HG03457 (cell line): Measurements from ENCODE around the gene BMAL1.

Experiments used
- ATAC-seq: cut with Tn5 transposase; IDR thresholded peaks from one replicate; pipeline ENCODE4 v1.9.1; 2021; ENCODE audit warnings: moderate number of reproducible peaks; ENCODE audit not compliant: unreplicated experiment

Gene BMAL1

DNA sequence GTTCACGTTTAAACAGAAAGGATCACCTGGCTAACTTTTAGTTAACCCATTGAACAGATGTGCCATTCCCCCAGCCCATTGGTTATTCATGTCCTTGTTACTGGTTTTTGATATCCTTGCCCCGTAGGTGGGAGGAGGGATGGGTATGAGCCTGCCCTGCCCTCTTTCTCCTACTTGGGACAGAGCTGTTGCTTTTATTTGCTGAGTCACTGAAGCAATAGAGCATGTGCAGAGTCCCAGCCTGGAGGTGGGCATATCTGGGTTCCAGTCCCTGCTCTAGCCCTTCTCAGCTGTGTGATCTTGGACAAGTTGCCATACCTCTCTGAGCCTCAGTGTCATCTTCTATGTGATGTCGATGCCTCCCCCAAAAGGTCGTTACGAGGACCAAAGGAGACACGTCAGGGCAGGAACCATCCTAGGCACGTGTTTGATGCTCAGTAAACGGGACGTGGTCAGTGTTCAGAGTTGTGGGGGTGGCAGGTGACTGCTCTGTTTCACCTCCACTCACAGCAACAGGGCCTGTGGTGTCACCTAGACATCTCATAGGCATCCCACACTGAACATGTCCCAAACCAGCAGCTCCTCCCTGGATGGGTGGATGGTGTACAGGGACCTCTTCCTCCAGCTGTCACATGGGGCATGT is 61.0 kb downstream of the BMAL1 start:
- no peak for ATAC-seq

DNA sequence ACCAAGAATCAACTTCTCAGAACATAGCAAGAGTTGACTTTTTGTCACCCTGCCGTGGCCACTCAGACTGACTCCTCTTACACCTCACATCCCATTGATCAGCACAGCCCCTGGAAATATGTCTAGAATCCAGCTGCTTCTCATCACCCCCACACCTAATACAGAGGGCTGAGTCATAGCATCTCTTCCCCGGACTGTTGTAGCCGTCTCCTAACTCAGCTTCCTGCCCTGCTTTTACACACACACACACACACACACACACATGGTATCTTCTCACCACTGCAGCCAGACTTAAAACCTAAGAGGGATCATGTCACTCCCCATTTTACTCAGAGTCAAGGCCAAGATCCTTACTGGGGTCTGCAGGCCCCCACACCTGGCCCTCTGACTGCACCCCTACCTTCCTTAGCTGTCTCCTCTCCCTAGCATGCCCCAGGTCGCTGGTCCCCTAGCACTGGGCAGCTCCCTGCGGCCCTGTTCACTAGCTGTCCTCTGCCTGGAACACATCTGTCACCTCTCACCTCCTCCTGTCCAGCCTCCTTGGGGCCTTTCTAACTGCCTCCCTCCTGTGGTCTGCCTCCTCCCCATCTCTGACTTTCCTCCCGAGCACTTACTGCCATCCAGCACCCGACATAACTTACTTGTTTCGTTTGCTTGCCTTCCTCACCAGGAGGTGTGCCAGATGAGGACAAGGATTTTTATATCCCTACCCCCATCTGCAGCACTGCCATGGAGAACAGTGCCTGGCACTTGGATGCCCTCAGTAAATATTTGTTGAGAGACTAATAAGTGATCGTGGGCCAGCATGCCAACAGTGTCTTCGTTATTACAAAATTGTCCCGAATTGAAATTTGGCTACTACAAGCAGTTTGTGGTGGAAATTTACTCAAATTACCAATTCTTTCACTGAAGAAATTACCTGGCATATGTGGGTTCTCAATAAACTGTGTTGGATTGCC is 61.9 kb downstream of the BMAL1 start:
- no peak for ATAC-seq

DNA sequence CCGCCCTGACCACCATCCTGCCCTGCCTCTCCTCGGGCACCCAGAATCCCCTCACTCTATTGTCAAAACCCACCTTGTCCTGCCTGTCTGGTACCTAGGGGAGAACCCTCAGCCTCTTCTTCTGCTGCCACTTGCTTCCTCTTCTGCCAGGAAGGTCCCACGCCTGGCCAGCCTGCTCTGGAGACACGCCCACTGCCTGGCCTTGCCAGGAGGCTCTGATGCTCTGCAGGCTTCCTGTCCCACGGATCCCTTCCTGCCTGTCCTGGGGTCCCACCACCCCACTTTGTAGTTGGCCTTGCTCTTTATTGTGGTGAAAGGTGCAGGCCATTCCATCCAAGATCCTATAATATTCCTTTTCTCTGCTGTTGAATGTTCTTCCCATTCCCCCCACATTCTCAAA is 63.4 kb downstream of the BMAL1 start:
- ATAC-seq = no peak

DNA sequence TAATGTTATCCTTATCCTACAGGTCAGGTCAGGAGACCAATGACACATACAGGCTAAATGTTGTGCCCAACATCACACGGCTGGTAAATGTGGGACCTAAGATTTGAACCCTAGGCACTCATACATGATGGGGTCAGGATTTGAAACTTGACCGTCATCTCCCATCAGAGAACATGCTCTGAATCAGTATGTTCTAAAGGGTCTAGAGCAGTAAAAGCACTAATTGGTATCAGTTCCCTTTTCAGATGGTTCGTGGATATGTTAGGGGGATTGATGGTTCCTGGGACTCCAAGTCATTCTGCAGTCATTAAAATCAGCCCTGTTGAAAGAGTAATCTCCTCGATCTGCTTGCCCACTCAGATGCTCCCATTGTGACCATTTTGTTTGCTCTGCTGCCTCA is 65.5 kb downstream of the BMAL1 start:
- ATAC-seq = no peak

DNA sequence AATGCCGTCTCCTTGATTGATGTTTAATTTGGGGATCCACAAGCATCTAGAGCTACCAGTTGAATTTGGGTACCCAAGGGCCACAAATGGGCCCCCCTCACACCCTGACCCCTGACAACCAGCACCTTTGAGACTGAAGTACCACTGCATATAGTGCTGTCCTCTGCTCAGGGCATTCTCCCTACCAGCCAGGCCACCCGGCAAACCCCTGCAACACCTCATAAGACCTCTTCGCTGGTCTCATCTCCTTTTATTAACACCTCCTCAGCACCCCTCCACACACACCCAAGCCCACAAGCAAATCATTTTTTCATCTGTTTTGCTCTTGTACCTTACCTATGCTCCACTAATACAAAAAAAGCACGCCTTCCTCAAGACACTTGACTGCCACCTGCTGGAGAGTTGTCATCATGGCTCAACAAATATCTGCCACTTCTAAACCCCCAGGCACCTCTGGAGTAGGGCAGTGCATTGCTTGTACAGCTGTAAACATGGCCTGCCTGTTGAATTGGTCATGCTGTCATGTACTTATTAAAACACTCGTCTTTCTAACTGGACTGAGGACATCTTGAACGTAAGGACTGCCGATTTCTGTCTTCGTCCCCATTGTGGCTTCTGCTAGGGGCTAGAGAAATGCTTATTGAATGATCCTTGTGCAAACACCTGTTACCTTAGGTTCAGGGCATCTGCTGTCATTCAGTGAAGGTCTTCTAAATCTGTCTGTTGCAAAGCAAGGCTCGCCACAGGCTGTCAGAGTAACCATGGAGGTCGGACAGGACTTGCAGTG is 66.5 kb downstream of the BMAL1 start:
- no peak for ATAC-seq

DNA sequence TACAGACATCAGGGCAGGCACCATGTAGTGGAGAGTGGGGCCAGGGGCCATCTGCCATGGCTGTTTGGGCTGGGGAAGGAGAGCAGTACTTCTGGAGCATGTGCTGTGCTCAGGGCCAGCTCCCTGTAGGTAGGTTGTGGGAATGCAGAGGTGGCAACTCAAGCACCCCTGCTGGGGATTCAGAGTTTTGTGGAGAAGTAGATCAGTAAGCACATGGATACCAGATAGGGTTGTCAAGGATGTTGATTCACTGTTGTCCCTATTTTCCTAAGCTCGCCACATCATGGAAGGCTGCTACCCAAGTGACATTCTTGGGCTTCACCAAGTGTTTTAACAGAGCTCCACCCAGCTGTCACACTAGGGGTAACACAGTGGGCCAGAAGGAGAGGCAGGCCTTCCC is 67.2 kb downstream of the BMAL1 start:
- no peak for ATAC-seq

DNA sequence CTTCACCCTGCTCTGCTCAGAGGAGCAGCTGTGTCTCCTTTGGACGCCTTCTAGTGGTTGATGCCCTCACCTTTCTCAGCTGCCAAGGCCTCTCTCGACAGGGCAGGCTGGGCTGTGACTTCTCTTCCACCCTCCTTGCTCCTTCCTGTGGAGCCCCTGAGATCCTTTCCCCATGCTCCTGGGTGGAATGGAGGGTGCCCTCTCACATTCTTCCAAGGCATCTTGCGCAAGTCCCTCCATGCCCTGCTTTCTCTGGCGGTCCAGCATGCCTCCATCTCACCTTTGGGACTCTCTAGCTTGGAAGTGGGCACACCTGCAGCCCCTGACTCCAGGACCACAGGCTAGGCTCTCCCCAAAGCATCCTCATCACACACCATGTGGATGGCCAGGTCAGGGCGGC is 68.9 kb downstream of the BMAL1 start:
- ATAC-seq = no peak

DNA sequence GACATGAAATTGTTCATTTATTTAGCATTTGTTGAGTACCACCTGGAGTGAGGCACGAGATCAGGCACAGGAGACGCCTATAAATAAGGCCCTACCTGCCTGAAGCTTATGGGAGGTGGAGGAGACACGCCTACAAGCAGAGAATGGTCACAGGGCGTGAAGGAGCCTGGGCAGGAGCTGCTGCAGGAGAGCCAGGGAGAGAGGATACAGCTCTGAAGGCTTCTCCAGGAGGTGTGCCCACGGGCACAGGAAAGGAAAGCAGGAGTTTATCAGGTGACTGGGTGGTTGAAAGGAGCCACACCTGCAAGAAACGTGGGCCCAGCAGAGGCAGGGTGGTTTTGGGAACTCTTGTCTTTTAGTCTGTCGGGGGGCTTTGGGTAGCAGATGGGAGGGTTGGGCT is 70.3 kb downstream of the BMAL1 start:
- no peak for ATAC-seq

DNA sequence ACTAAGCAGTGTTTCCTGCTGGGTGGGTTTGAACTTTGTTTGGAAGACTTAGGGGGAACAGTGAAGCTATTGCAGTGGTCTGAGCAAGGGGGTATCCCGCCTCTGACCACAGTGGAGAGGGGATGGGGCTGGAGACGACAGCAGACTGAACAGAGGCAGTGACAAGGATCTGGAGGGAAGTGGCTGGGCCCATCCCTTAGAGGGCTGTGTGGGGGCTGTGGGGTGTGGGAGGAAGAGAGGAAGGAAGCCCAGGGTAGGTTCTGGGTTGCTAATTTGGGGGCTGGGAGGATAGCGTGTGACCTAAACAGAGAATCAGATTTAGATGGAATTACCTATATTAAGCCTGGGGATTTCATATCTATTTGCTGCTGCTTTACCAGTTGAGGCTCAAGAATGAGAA is 70.7 kb downstream of the BMAL1 start:
- ATAC-seq = no peak

DNA sequence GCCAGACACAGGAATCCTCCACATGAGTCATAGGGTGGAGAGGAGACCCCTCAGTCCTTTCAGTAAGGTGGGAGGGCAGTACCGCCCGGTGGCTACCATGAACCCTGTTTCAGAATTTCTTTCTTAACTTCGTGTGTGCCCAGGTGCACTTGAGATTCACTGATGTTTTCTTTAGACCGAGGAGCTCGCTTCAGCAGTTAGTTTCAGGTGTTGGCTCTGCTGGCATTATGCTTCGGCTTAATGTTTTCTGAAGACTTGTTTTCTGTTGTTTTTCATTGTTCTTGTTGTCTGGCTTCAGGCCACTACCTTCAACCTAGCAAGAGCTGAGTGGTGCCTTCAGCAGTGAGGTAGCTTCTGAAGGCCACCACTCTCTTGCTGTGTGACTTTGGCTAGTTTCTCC is 71.5 kb downstream of the BMAL1 start:
- ATAC-seq = no peak

DNA sequence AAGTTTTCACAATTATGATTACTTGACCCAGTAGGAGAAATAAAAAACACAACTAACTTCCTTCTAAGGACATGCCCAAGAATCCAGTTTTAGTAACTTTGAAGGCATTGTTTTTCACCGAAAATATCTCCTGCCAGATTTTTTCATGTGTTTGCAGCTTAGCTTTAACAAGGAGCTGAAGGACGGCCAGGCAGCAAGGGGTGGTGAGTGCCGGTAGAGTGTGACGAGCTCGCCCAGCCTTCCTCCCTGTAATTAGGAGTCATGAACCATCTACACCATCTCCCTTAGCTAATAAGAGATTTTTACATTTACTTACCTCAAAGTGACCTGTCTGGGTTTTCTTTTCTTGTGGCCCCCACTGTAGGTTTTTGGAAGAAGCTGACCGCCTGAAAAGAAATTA is 72.0 kb downstream of the BMAL1 start:
- ATAC-seq = no peak

DNA sequence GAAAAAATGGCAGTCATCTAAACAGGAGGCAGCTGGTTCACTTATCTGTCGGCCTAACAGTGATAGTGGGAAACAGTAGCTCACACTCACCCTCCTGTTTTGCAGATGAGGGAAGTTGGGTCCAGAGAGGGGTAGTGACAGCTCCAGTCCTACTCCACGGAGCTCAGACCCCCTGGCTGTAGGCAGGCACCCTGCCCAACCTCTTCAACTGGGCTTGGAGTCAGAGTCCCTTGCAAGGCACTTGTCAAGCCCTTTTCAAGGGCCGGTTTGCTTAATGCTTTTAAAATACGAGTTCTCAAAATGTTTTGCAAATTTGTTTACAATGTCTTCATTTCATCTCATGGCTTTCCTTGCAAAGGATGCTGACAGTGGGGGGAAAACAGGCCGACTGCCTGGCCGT is 75.1 kb downstream of the BMAL1 start:
- ATAC-seq = no peak

DNA sequence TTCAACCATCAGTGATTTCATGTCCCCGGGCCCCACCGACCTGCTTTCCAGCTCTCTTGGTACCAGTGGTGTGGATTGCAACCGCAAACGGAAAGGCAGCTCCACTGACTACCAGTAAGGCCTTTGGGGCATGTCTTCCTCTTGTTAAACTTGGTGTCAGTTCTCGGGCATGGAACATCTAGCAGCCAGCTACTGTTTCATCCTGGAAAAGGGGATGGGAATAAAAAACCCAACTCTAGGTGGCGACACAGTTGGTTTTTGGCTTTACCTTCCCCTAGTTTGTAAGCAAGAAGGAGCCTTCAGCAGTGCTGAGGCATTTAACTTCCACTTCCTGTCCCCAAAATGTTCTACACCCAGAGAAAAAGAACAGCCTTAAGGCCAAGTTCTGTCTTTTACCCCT is 76.7 kb downstream of the BMAL1 start:
- no peak for ATAC-seq

DNA sequence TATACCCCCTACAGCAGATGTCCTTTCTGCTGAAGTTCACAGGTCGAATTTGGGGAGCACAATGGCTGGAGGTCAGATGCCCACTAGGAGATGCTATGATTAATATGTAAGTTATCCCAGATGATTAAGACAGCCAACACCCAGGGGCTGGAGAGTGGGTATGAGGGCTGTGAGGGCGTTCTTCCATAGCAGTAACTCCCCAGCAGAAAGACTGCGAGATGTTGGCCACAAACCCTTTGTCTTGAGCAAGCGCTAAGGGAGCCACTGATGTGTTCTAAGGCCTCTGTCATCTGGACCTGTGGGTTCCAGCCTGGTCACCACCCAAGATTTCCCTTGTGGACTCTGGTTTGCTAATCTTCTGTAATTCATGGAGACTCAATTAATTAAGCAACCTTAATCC is 77.6 kb downstream of the BMAL1 start:
- ATAC-seq = no peak

DNA sequence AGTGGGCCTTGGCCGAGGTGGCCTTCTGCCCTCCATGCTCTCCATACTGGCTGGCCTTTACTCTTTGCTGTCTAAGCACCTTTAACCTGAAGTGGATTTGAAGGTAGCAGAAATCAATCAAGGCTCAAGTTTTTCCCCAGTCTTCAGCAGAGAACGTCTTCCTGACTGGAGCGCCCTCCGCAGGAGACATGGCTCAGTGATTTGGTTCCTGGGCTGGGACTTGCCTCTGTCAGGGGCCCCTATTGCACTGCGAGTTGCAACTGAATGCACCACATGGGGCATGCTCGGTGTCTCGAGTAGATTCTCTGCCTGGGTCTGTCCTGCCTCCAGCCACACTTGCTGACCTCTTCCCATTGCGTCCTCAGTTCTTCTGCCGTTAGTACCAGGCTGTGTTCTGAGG is 79.6 kb downstream of the BMAL1 start:
- no peak for ATAC-seq

DNA sequence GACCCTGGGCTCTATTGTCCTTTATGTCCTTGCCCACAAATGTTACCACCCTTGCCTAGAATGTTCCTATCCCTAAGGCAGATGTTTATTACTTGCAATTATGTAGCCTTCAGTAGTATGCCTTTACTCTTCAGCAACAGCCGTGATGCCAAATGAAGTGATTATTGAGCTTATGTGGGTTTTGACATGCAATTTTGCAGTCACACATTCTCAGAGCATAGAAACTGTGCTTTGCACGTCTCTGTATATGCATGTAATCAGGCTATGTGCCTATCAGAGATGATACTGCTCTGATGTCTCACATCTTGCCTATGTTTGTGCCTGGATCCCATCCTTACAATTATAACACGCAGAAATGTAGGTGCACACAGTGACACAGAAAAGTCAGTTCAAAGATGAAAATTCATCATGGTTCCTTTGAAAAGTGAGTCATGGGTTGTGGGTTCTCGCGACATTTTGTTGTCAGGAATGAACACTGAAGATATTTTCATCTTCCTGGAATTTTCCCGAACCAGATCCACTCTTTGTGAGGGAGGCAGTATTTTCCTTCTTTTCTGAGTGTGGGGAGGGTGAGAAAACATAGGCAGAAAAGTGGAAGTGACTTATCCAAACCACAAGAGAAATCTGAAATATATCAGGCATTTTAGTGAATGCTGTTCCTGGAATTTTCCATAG is 81.1 kb downstream of the BMAL1 start:
- no peak for ATAC-seq

DNA sequence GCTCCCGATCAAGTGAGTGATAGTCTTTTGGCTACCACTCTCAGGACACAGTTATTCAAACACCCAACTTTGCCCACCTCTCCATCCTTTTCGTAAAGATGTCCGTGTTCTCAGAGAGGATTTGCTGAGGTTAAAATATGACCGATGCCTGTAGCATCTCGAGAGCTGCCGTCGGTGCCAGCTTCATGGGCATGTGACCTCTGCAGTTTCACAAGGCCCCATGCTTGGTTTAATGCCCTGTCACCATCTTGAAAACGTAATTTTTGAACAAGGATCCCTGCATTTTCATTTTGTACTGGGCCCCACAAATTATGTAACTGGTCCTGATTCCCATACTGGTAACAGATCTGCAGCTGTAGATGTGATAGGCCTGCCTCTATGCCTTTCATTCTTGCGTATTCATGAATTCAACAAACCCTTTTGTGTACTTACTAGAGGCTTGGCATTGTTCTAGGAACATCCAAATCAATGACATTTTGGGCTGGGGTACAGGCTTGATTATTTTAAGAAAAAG is 85.1 kb downstream of the BMAL1 start:
- ATAC-seq = no peak

DNA sequence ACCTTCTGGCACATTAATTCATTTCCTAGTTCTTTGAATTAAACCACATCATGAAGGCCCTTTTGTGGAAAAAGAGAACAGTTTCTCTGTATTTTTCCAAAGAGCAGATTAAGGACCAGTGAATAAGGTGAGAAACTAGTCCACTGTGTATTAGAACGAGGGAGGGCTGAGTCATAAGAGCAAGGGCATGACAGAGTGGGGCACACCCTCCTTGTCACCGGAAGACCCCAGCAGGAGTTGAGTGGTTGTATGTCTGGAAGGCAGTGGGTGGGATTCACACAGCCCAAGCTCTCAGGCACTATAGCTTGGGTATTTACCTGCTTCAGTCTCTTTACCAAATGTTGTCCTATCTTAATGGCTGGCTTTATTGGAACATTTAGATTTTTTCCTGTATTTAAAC is 86.8 kb downstream of the BMAL1 start:
- no peak for ATAC-seq

DNA sequence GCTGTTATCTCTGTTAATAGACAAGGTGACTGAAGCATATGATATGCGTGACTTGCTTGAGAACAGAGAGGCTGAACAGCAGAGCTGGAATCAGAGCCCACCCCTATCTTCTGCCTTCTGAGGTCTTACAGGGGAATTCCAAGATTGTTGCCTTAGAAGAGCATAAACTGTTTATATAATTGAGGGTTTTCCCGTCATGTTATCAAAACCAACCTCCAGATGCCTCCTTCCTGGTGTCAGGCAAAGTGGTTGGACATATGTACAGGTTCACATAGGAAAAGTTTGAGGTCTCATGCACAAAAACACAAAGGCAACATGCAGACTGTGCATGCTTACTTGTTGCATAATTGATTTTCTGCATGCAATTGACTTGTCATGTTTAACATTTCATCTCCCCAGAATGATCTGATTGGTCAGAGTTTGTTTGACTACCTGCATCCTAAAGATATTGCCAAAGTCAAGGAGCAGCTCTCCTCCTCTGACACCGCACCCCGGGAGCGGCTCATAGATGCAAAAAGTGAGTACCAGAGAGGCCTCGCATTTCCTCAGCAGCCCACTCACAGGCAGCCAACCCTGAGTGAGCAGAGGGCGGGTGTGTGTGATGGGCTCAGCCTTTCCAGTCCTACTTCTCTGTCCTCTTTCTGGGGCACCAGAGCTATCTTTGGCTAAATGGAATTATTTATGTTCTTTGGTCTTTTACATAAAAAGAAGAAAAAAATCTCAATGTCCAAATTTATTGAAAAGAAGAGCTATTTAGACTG is 88.9 kb downstream of the BMAL1 start:
- no peak for ATAC-seq

DNA sequence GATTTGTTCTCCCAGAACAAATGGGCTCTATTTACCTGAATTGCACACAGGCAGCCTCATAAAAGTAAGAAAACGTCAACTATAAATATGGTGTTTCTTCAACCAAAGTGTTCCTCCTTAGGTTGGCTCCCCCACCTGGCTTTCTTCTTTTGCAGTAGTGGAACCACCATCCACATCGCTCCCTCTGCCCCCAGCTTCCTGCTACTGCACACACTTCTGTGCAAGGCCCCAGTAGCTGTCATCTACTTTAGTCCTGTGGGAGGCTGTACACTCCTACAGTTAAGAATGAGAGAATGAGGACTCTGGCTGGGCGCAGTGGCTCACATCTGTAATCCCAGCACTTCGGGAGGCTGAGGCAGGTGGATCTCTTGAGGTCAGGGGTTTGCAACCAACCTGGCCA is 89.5 kb downstream of the BMAL1 start:
- ATAC-seq = no peak
